HUES6 (cell line): ENCODE data around the gene GTSF1L.

Source experiments
- H3K27ac ChIP-seq: 2 replicates; pipeline ENCODE4 v1.7.0; 2013; ENCODE audit warnings: low read depth, mild to moderate bottlenecking, low read length, inconsistent platforms
- H3K27me3 ChIP-seq: 2 replicates; pipeline ENCODE4 v1.6.1; 2013; ENCODE audit warnings: low read length; ENCODE audit not compliant: control insufficient read depth, insufficient read depth
- H3K36me3 ChIP-seq: 2 replicates; pipeline ENCODE4 v1.6.1; 2013; ENCODE audit warnings: low read length; ENCODE audit not compliant: control insufficient read depth, insufficient read depth
- H3K4me1 ChIP-seq: 2 replicates; pipeline ENCODE4 v1.6.1; 2013; ENCODE audit warnings: low read length; ENCODE audit not compliant: control insufficient read depth, insufficient read depth
- H3K4me3 ChIP-seq: 2 replicates; pipeline ENCODE4 v1.5.1; 2013; ENCODE audit warnings: low read depth, low read length
- H3K9ac ChIP-seq: one replicate; pipeline ENCODE4 v1.6.1; 2013; ENCODE audit warnings: mild to moderate bottlenecking, low read length
- H3K9me3 ChIP-seq: 2 replicates; pipeline ENCODE4 v1.6.1; 2013; ENCODE audit warnings: low read depth, low read length; ENCODE audit not compliant: control insufficient read depth, insufficient read depth

Gene GTSF1L

GRCh38 chr20:43744966-43745730, 18.3 kb upstream of the GTSF1L start:
- no peaks in the 10 kb centered on the region for H3K9me3 ChIP-seq
- peaks cover 29% of the 10 kb centered on the region for H3K4me1 ChIP-seq
- H3K36me3 ChIP-seq = no peaks in the 10 kb centered on the region
- no peak overlapping the region for H3K27ac ChIP-seq
- no peak overlapping the region for H3K9ac ChIP-seq
- no peaks in the 10 kb centered on the region for H3K27me3 ChIP-seq
- H3K4me3 ChIP-seq = no peak overlapping the region

DNA sequence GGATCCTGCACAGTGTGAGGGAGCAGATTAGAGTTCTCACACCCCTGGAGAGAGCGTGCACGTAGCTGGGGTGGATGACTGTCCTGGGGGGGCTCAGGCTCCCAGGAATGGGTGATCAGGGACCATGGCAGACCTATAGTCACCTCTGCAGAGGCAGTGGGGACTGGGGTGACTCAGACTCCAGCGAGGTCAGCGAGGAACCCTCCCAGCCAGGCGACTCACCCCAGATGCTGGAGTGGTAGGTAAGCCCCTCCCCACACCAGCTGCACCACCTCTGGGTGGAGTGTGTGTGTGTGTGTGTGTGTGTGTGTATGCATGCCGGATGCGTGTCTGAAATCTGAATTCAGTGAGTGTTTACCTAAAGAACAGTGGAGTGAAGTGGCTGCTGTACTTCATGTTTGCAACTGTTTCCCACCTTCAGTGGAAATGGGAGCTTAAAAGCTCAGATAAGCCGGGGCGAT, 17.4 kb upstream of the GTSF1L start:
- no peak overlapping the region for H3K9ac ChIP-seq
- no peak overlapping the region for H3K27ac ChIP-seq
- no peaks in the 10 kb centered on the region for H3K36me3 ChIP-seq
- H3K27me3 ChIP-seq = no peaks in the 10 kb centered on the region
- peaks cover 29% of the 10 kb centered on the region for H3K4me1 ChIP-seq
- no peak overlapping the region; the same call in 1 of the 2 replicates for H3K4me3 ChIP-seq
- no peaks in the 10 kb centered on the region for H3K9me3 ChIP-seq

DNA sequence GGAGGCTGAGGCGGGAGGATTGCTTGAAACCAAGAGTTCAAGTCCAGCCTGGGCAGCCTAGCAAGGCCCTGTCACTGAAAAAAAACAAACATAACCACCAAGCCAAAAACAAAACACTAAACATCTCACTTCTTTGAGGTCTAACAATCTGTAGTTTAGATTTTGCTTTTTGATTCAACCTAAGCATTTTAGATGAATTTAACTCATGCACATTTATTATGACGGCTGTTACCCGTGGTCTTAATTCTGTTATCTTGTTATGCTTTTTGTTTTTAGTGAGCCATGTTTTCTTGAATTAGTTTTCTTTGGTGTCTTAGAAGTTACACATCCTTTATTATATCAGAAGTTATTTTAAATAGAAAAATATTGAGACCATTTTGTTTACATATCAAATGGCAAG, 13.8 kb upstream of the GTSF1L start:
- H3K27ac ChIP-seq = no peak overlapping the region
- no peaks in the 10 kb centered on the region for H3K9me3 ChIP-seq
- no peaks in the 10 kb centered on the region for H3K36me3 ChIP-seq
- H3K27me3 ChIP-seq = no peaks in the 10 kb centered on the region
- no peak overlapping the region for H3K9ac ChIP-seq
- peaks cover 16% of the 10 kb centered on the region for H3K4me1 ChIP-seq
- H3K4me3 ChIP-seq = no peak overlapping the region

- H3K27ac ChIP-seq = no peak overlapping the region
- H3K4me3 ChIP-seq = no peak overlapping the region
- H3K4me1 ChIP-seq = peaks cover 7% of the 10 kb centered on the region
- no peak overlapping the region for H3K9ac ChIP-seq
- no peaks in the 10 kb centered on the region for H3K27me3 ChIP-seq
- no peaks in the 10 kb centered on the region for H3K9me3 ChIP-seq
- no peaks in the 10 kb centered on the region for H3K36me3 ChIP-seq
These were observed 12.4 kb upstream of the GTSF1L start for GRCh38 chr20:43739148-43739749.

DNA sequence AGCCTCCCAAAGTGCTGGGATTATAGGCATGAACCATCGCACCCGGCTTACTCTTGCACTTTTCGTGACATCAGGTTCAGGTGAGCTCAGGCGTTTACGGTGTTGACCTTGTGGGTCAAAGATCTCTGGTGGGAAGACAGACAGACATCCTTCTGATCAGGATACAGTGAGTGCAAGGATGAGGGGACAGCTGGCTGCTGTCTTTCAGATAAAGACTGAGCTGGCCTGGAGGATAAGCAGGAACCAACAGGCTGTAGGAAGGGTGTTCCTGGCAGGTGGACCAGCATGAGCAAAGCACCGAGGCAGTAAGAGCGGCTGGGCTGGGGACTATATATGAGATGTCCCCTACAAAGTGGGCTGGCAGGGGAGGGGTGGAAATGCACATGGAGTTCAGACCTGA, 11.1 kb upstream of the GTSF1L start:
- no peaks in the 10 kb centered on the region for H3K9me3 ChIP-seq
- H3K9ac ChIP-seq = no peak overlapping the region
- no peaks in the 10 kb centered on the region for H3K4me1 ChIP-seq

DNA sequence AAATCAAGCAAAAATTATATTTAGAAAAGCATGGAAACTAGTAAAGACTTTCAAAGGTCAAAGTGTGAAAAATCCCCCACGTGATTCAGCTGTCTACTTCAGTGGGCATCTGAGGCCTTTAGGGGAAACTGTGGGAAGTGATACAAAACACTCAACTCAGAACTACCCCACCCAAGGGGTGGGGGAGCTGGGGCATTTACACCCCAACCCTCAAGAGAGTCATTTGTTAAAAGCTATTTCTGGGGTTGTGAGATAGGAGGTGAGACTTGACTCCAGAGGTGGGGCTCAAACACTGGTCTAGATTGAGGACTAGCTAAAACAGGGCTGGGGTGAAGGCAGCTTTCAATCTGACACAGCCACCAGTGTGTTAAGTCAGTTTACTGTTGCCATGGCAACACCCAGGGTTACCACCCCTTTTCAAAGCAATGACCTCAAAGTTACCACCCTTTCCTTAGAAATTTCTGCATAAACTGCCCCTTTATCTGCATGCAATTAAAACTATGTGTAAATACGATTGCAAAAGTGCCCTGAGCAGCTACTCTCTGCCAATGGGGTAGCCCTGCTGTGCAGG, 9.9 kb upstream of the GTSF1L start:
- Histone ChIP-seq H3K27ac (no peak overlapping the region), H3K9ac (no peak overlapping the region), H3K4me3 (no peak overlapping the region), H3K9me3 (no peaks in the 10 kb centered on the region), H3K27me3 (no peaks in the 10 kb centered on the region), H3K4me1 (no peaks in the 10 kb centered on the region), H3K36me3 (no peaks in the 10 kb centered on the region)

More for the DNA sequence above, 11.1 kb upstream of the GTSF1L start:
- H3K27me3 ChIP-seq = no peaks in the 10 kb centered on the region
- no peak overlapping the region for H3K27ac ChIP-seq
- no peak overlapping the region for H3K4me3 ChIP-seq
- no peaks in the 10 kb centered on the region for H3K36me3 ChIP-seq

GRCh38 chr20:43731927-43732326, 5.1 kb upstream of the GTSF1L start:
- no peak overlapping the region for H3K9ac ChIP-seq
- H3K27ac ChIP-seq = no peak overlapping the region

GRCh38 chr20:43731469-43731868, 4.7 kb upstream of the GTSF1L start:
- no peaks in the 10 kb centered on the region for H3K36me3 ChIP-seq
- H3K27ac ChIP-seq = no peak overlapping the region
- H3K9me3 ChIP-seq = no peaks in the 10 kb centered on the region
- H3K9ac ChIP-seq = no peak overlapping the region
- no peaks in the 10 kb centered on the region for H3K27me3 ChIP-seq
- H3K4me1 ChIP-seq = no peaks in the 10 kb centered on the region
- H3K4me3 ChIP-seq = no peak overlapping the region

More at GRCh38 chr20:43731927-43732326, 5.1 kb upstream of the GTSF1L start:
- Histone ChIP-seq H3K36me3 (no peaks in the 10 kb centered on the region), H3K4me3 (no peak overlapping the region), H3K4me1 (no peaks in the 10 kb centered on the region), H3K27me3 (no peaks in the 10 kb centered on the region), H3K9me3 (no peaks in the 10 kb centered on the region)

DNA sequence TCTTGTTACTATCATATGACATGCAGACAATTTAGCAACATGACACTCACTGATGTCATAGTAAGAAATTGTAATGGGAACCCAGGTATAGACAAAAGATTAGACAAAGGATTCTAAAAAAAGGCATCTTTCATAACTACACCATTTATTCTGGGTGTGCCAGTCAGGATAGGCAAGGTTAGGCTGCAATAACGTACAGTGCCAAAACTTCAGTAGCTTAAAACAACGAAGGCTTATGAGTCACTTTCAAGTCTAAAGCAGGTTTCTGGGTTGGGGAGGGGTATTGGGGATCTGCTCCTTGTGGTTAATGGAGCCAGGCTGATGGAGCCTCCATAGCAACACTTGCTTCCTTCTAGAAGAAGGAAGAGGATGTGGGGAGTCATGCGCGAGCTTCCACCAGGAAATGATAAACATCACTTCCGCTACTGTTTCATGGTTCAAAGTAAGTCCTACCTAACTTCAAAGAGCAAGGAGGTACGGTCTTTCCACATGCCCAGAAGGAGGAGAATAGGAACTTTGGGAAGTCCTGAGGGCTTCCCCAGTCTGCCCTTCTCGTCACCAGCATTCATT, 2.0 kb upstream of the GTSF1L start:
- Histone ChIP-seq H3K27ac (no peak overlapping the region), H3K4me1 (no peaks in the 10 kb centered on the region), H3K9me3 (no peaks in the 10 kb centered on the region), H3K9ac (no peak overlapping the region), H3K4me3 (no peak overlapping the region), H3K36me3 (no peaks in the 10 kb centered on the region), H3K27me3 (no peaks in the 10 kb centered on the region)

DNA sequence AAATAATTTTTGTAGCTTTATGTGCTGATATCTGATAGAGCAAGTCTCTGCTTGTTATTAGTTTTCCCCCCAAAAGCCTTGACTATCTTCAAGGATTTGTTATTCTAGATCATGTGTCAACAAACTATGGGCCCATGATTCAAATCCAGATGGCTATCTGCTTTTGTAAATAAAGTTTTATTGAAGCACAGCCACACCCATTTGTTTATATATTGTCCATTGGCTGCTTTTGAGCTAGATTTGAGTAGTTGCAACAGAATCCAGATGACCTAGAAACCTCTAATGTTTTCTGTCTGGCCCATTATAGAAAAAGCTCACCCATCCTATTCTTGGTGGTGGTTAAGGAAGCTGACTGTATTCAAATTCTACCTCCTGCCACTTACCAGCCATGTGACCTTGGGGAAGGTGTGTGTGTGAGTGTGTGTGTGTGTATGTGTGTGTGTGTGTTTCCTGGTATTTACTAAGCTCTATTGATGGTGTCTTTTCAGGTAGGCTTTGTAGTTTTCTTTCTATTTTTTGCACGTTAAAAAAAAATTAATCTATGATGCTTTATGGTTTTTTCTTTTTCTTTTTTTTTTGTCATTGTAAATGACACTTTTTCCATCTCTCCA, 1.3 kb upstream of the GTSF1L start:
- H3K4me3 ChIP-seq = no peak overlapping the region
- H3K36me3 ChIP-seq = no peaks in the 10 kb centered on the region
- no peaks in the 10 kb centered on the region for H3K27me3 ChIP-seq
- no peaks in the 10 kb centered on the region for H3K9me3 ChIP-seq
- no peak overlapping the region for H3K27ac ChIP-seq
- no peaks in the 10 kb centered on the region for H3K4me1 ChIP-seq
- no peak overlapping the region for H3K9ac ChIP-seq

DNA sequence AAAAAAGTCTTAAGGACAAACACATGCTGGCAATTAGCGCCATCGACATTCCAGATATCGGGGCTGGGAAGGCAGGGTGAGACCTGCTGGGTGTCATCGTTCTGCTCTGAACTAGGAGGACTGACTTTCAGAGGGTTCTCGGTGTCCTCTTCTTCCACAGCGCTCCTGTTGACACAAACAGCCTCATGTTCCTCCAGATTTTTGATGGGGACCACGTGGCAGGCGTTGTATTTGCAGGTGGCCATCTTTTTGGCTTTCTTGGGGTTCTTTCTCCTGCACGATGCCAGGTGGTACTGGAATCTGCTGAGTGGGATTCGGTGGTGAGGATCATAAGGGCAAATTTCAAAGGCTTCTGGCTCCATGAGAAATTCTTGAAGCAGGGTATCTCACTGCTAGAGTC, 469 bp downstream of the GTSF1L start:
- no peaks in the 10 kb centered on the region for H3K9me3 ChIP-seq
- peaks cover 6% of the 10 kb centered on the region for H3K4me1 ChIP-seq
- no peak overlapping the region for H3K27ac ChIP-seq
- H3K4me3 ChIP-seq = no peak overlapping the region
- no peaks in the 10 kb centered on the region for H3K36me3 ChIP-seq
- no peak overlapping the region for H3K9ac ChIP-seq
- no peaks in the 10 kb centered on the region for H3K27me3 ChIP-seq
